Left cardiac atrium (tissue), 4 donors: ENCODE measurements around the gene FAM89B. TPM values are rescaled to one million over a fixed set of nuclear protein-coding genes. Genes with fewer than 3 reads are reported as not detected.
"Not testable (repeated sequence)": the region's sequence is repeated elsewhere in the genome, so short reads cannot be mapped to it uniquely, and the experiment has no call there.

ENCODE experiments used
- ATAC-seq, 2 donors: fragments of 200-7000 bp; cut with Tn5 transposase; one replicate each; pipeline ENCODE4 v1.9.1; 2020; ENCODE audit warnings: mild to moderate bottlenecking in 2 of 2, moderate library complexity in 2 of 2
- DNase-seq: peaks from one replicate; pipeline ENCODE4 v3.0.0-alpha.2; 2020
- intact Hi-C, 2 donors: fragments of 100-400 bp; cut with DNase I; formaldehyde crosslinking; loops; one replicate each; pipeline versions ENCODE4 v1.14.1 to v1.15.1; 2022 to 2023
- total RNA-seq, 2 donors: library from RNA; stranded (reverse); fragmentation: NEBNext Ultra II Directional; extraction: Animal tissue kit (Norgen Biotek cat#: 25700); gene quantifications; one replicate each; pipeline ENCODE4 v1.2.1, GENCODE V29; 2021
- donor health status: DM: no; HTN: yes; CAD: no.
- donor health status: DM: no; HTN: yes; CAD: no; lungs with severe emphysema.
- donor health status: DM: yes; HTN: yes; CAD: no.
- donor health status: Dilated cardiomyopathy.

FAM89B gene
- total RNA-seq, 2 donors from 2014 or later: 33.5 to 34.5 TPM

DNA sequence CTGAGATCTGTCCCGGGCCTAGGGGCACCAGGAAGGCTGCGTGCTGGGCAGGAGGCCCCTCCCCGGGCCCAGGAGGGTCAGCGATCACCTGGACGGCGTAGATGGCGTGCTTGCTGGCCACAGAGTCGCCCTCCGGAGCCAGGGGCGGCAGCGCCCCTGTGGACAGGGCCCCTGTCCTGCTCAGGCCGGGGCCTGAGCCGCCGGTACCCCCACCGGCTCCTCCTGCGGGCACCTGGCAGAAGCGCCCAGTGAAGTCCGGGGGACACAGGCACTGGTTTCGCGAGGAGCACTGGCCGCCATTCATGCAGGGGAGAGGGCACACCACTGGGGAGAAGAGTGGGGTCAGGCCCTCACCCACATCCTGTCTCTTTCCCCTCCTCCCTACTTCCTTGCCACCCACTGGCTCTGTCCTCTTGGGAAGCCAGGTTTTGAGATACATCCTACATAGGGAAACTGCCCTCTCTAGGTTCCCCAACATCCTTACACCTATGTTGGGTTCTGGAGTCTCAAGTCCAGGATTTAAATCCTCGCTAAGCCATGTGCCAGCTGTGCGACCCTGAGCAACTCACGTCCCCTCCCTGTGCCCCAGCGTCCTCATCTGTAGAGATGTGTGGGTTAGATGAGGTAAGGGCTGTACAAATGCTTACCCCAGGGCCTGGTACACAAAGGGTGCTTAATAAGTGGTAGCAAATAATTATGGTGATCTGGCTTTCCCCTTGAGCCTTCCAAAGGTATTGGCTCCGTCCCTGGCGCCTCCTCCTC lies 18.1 kb upstream of the FAM89B start:
- intact Hi-C loops: no loop called here
- ATAC-seq (no peak), DNase-seq (no peak)

DNA sequence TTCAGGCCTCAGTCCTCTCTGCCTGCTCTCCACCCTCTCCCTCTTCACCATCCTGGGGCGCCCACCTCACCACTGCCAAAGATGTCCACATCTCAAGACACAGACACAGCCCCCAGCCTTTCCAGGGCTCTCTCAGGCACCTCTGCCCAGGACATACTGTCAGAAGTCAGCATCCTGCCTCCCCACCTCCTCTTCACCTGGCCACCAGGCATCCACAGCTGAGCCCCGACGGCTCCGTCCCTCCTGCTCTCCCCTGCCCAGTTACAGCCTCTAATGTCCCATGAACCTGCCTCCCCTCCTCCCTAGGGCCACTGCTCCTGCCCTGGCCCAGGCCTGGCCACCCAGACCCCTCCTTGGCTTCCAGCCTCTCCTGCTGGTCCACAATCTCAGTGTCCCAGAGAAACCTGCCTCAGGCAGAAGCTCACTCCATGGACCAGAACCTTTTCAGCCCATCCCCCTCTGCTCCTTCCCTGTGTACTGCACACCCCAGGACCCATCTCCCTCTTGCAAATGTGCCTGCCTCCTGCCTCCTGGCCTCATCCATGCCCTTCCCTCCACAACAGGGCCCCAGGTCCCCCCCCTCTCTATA lies 17.4 kb upstream of the FAM89B start:
- intact Hi-C loops: no loop called here
- no peak for ATAC-seq

DNA sequence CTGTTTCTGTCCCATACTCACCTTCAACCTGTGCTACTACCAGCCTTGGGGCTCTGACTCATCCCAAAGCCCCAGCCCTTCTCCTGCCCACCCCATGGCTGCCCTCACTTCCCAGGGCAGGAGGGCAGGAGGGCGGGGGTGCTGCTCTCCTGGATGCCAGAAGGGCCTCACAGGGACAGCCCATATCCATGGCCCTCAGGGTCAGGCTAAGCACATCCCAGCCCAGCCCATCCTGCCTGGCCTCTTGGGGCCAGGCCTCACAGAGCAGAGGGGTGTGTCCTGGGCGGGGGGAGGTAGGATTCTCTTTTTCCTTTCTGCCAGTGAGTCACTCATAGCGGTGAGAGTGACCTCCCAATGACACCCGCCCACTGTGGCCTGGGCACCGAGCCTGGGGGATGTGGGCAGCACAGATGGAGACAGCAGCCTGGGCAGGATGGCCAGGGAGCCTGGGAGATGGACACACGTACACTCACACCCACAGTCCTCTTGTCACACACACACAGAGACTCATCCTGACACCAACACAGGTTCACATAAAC lies 16.6 kb upstream of the FAM89B start:
- intact Hi-C loops: no loop called here
- peak in 1 of 2 donors; percentile 46 for ATAC-seq

More for the DNA sequence above, 17.4 kb upstream of the FAM89B start:
- no peak for DNase-seq

DNA sequence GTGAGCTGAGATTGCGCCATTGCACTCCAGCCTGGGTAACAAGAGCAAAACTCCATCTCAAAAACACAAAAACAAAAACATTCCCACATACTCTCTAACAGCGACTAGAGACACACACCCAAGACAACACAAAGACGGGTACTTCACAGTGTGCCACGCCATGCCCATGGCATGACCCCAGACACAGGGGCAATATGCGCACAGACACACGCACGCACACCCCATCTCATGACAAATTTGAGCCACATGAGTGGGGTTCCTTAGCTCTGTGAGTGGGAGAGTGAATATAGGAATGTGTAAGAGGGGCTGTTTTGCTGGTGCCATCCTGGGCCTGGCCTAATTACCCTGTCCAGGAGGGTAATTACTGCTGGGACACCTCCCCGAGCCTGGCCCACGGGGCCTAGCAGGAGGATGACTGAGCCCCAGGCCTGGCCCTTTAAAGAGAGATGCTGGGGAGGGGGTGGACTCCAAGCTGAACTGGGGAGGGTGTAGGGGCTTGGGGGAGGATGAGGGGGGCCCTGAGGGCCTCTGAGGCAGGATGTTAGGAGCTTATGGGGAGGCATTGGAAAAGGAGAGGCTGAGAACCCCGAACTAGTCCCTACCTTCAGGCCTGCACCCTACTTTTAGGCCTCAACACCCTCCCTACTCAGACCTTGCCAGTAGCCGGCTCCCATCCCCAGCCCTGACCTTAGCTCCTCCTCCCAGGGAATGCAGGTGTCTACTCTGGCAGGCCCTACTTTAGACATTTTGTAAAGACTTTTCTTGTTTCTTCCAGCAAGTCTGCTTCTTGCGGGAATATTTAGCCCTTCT lies 15.7 kb upstream of the FAM89B start:
- intact Hi-C loops: no loop called here
- DNase-seq (no peak), ATAC-seq (no peak)

More for the DNA sequence above, 16.6 kb upstream of the FAM89B start:
- DNase-seq: peak; percentile 82

DNA sequence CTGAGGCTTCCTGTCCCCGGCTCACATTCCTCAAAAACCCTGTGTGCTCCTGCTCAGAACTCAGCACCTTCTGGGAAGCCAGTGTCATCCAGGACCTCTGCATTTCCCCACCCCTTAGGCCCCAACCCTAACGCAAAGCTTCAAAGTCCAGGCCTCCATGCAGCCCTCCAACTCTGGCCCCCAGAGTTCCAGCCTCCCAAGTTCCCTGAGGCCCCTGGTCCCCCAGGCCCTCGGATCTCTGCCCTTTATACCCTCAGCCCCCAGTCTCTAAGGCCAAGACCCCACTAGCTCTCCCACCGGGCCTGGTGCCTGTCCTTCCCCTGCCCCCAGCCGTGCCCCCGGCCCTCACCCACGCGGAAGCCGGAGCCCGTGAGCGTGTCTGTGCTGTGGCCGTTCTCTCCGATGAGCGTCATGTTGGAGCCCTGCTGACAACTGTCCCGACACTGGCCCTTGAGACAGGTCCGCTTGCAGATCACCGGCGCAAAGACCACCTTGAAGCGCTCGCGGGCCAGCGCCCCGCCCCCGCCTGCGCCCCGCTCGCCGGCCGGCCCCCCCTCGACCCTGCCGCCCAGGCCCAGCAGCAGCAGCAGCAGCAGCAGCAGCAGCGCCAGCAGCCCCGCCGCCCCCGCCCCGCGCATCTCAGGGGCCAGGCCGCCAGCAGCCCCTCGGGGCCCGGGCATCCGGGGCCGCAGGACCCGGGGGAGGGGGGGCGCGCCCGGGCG lies 14.9 kb upstream of the FAM89B start:
- DNase-seq (no peak), ATAC-seq (peak in 1 of 2 donors; percentile 12)
- intact Hi-C loops: no loop called here

DNA sequence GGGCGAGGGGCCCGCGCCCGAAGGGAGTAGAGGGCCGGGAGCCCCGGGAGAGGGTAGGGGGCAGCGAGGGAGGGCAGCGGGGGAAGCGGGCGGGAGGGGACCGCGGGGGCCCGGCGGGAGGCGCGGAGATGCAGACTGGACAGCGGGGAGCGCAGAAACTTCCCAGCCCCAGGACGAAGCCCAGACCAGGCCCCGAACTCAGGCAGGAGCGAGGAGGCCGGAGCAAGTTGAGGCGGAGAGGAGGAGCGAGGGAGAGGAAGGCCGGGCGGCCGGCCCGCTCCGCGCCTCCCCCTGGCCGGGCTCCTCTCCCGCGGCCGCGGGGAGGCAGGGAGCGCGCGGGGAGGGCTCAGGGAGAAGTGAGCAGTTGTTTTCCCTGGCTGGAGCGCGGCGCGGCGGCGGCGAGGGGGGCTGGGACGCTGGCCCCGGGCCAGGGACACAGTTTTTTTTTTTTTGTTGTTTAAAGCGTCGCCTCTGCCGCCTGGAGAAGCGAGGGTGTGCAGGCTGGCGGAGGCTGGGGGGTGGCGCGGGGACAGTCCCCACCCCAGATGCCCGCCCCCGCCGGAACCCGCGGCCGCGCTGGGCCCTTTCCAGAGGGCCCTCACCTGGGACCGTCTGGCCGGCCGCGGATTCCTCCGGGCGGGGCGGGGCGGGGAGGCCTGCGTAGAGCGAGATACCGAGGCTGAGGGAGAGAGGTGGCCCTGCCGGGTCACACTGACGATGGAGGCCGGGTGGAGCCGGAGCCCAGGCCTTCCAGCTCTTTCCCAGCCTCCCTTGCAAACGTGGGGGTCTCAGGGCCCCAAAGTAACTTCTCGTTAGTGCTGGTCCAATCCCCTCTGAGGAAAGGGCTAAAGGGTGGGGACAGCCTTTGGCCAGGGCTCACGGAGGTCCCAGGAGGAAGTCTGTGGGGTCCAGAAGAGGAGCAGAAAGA lies 14.1 kb upstream of the FAM89B start, which contains the start of gene LTBP3:
TSS of gene LTBP3 (minus strand) at position 358 of the 928 bp plus-strand sequence. CDS start 400 bp downstream, outside the sequence.
- intact Hi-C loops: no loop called here
- ATAC-seq (peak; percentile 84 to 89), DNase-seq (peak; percentile 85)

DNA sequence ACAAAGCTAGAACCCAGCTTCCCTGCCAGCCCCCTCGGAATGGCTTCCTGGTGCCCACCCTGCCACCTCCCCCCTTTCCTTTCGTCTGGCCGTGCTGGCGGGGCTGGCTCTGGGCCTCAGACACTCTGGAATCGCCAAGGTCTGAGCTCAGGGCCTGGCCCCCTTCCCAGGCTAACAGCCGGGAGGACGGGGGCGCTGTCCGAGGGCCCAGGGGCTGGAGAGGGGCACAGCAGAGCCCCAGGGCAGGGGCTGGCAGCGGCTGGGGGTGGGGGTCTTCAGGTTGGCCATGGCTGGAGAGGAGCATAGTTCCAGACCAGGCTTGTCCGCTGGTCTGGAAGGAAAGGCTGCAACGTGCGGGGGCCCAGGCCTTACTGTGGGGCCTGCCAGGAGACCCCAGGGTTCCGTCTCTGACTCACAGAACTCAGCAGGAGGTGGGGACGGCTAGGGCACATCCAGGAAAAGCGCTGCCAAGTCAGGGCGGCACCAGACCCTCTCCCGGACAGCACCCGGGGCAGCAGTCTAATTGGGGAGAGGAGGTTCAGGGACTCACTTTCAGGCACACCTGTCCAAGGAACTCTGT lies 13.3 kb upstream of the FAM89B start:
- ATAC-seq: peak; percentile 63 to 74
- intact Hi-C loops: no loop called here
- peak; percentile 81 for DNase-seq

DNA sequence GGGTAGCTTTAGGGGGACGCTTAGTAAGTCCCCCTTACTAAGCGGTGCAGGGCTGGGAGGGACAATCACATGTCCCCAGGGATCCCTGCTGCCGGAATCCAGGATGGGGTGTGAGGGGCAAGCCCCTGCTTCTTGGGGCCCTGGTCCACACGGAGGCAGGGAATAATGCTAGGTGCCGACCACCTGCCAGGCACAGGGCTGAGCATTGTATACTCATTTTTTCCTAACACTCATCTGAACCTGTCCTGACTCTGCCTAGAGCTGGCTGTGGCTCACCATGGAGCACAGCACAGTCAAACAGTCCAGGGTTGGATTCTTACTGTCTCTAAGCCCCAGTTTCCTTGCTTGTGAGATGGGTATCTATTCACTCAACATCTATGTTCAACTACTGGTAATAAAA lies 12.8 kb upstream of the FAM89B start:
- DNase-seq (no peak), ATAC-seq (no peak)
- intact Hi-C loops: no loop called here

DNA sequence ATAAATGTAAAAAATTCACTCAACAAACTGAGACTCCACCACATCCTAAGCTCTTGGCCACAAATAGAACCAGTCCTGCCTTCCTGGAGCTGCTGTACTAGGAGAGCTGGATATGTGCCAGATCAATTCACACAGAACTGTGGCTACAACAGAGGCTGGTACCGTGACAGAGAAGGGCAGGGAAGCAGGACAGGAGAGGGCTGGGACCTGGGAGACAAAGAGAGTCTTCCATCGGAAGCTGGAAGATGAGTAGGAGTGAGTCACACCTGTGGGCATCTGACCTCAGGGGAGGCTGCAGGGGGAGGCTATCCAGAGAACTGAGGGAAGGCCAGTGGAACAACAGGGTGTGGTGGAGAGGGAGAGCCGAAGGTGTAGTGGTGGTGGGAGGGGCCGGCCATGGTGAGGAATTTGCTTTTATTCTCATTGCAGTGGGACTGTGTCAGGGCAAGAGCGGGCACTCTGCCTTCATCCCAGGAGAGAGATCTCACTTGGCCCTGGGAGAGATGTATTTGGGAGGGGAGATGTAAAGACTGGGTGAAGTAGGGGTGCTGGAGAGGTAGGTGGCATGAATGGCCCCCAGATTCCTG lies 12.3 kb upstream of the FAM89B start:
- DNase-seq: no peak
- peak in 1 of 2 donors; percentile 11 for ATAC-seq
- intact Hi-C loops: no loop called here

DNA sequence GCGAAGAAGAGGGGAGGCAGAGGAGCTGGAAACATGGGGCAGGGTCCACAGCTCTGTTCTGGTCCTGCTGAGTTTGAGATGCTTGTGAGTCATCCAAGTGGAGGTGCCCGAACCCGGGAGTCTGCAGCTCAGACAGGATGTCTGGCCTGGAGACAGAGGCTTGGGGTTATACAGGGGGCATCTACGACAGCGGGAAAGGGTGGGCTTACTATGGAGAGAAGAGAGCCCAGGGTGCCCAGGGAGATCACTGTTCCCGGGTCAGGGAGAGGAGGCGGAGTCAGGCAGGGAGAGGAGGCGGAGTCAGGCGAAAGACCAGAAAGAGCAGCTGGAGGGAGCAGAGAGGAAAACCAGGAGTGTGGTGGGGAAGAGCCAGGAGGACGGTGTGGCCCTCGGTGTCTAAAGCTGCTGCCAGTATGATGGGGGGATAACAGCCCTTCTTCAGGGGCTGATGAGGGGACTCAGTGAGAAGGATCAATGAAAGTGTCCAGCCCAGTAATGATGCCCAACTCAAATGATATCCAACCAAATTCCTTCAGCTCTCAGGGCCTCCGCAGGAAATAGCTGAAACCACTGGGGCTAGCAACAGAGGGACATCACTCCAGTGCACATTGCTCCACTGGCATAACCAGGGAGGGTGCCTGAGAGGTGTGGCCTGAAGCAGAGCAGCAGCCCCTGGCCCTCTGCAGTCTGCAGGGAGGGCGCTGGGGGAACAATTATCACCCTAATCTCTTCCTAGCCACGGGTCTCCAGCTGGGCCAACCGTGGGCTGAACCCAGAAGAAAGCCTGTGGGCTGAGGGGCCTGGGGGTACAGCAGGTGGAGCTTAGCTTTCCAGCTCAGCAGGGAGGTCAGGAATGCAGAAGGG lies 11.6 kb upstream of the FAM89B start:
- ATAC-seq: peak in 1 of 2 donors; percentile 4
- intact Hi-C loops: no loop called here
- DNase-seq: peak; percentile 59

DNA sequence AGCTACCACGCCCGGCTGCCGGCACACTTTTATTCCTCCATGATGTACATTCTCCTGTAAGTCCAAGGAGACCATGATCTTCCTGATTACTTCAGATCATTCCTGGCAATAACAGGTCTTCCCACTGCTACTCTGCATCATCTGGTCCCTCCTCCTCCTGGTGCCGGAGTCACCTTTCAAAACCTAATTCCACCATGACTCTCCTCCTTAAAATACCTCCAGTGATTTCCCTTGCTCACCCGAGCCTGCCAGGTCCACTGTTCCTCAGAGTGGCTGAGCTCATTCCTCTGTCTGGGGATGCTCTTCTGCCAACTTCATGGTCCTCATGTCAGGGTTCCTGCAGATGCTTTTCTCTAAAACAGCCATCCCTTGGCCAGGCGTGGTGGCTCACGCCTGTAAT lies 10.3 kb upstream of the FAM89B start:
- intact Hi-C loops: no loop called here
- ATAC-seq: no peak
- no peak for DNase-seq

DNA sequence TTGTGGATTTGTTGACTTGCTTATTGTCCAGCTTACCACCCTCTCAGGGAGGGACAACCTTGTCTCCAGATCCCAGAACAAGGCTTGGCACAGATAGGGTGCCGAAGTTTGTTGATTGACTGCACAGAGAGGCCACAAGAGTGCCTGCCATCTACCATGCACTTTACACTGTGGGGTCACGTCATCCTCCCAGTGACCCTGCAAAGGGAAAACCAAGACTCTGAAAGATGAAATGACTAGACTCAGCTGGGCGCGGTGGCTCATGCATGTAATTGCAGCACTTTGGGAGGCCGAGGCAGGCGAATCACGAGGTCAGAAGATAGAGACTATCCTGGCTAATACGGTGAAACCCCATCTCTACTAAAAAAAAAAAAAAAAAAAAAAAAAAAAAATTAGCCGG lies 9.6 kb upstream of the FAM89B start:
- intact Hi-C loops: no loop called here
- ATAC-seq: no peak
- DNase-seq: no peak

DNA sequence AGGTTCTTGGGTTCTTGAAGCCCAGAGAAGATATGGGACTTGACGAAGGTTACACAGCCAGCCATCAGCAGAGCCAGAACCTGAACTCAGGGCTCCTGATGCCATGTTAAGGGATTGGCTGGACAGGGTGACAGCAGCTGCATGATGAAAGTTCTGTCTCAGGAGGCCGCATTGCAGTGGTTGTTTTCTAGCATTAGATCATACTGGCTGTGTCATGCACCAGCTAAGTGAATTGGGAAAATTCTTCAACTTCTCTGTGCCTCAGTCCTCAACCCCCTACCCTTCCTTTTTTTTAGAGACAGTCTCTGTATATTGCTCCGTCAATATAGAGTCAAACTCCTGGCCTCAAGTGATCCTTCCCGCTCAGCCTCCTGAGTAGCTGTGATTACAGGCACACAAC lies 8.7 kb upstream of the FAM89B start:
- intact Hi-C loops: no loop called here

DNA sequence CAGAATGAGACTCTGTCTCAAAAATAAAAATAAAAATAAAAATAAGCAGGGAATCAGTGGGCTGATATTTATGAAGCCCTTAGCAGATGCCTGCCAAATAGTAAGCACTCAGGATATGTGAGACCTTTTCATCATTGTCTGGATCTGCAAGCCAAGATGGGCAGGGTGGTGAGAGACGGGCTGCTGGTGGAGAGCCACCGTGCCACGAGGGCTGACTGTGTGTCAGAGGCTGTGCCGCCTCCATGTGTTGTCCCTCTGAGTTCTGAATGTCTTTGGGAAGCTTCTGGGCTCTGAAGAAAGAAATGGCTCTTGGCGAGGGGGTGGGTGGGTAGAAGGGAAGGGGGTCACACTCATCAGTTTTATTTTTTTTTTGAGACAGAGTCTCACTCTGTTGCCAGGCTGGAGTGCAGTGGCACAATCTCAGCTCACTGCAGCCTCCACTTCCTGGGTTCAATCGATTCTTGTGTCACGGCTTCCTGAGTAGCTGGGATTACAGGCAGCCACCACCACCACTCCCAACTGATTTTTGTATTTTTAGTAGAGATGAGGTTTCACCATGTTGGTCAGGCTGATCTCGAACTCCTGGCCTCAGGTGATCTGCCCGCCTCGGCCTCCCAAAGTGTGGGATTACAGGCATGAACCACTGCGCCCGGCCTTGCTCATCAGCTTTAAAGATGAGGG lies 7.3 kb upstream of the FAM89B start:
- DNase-seq, ATAC-seq, intact Hi-C loops: not testable (repeated sequence)

More for the DNA sequence above, 8.7 kb upstream of the FAM89B start:
- DNase-seq: no peak
- no peak for ATAC-seq

DNA sequence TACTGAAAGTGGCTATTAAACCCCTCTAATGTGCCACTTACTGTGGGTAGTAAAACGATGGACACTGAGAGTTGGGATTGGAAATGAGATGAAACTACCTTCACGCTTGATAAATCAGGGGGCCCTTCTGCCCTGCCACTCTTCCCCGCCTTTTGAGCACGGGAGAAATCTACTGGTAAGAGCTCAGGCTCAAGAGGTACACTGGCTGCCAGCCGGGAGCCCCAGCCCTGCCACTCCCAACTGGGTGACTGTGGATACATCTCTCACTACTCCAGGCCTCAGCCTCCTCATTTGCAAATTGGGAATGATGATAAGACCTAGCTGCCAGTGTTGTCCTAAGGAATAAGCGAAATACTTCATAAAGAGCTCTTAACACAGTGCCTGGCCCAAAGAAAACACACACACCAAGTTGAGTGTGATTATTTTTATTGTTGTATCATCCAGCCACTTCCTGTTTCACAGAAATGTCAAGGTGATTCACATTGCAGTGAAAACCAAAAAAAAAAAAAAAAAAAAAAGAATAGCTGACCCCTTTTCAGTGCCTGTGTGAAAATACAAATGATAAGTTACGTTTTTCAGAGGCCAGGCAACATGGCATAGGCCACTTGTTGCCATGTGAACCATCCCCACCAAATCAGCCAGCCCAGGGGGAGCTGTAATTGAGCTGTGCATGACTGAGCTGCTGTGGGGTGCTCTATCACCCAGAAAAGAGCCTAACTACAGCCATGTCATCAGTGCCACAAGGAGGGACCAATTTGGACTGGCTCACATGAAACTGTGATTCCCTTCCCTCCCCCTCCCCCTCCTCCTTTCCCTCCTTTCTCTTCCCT lies 6.5 kb upstream of the FAM89B start:
- no peak for ATAC-seq
- intact Hi-C loops: no loop called here
- DNase-seq: no peak
